IMR-90 (cell line): ENCODE measurements around the gene EDEM3. TPM values are rescaled to one million over a fixed set of nuclear protein-coding genes. Genes with fewer than 3 reads are reported as not detected.

Experiments
- ATAC-seq: fragments of 200-7000 bp; cut with Tn5 transposase; 2 replicates; pipeline ENCODE4 v1.9.1; 2020; ENCODE audit warnings: low read depth, mild to moderate bottlenecking, moderate library complexity
- BruUV-seq: library from RNA; stranded (reverse); fragments of 400-500 nt; replicated peaks from 2 replicates; lab custom pipeline; 2021; lab: Mats Ljungman, UMichigan
- CTCF ChIA-PET: fragments of 300-600 bp; formaldehyde crosslinking; extraction: SDS; loops from one replicate; lab custom pipeline; 2021; ENCODE audit warnings: antibody characterized with exemption; lab: Yijun Ruan, JAX
- POLR2A ChIA-PET: fragments of 300-600 bp; sonication (Branson Sonifier 250); formaldehyde crosslinking; loops from one replicate; lab custom pipeline; 2022; ENCODE audit warnings: antibody characterized with exemption; ENCODE audit not compliant: unreplicated experiment; lab: Charles Lee
- DNase-seq: peaks from one replicate; pipeline ENCODE4 v3.0.0; 2013
- H2AFZ ChIP-seq: replicated peaks from 2 replicates; pipeline ENCODE3; 2013; ENCODE audit warnings: low read length, mild to moderate bottlenecking; ENCODE audit not compliant: poor library complexity
- H2AK5ac ChIP-seq: 2 replicates; pipeline ENCODE4 v1.6.1; 2013; ENCODE audit warnings: low read depth, low read length, inconsistent platforms
- H2AK9ac ChIP-seq: replicated peaks from 2 replicates; pipeline ENCODE3; 2013; ENCODE audit warnings: mild to moderate bottlenecking, low read depth, low read length, moderate library complexity; ENCODE audit not compliant: poor library complexity
- H2BK120ac ChIP-seq: 2 replicates; pipeline ENCODE4 v1.6.1; 2013; ENCODE audit warnings: low read depth, low read length, inconsistent platforms
- H2BK15ac ChIP-seq: 3 replicates; pipeline ENCODE4 v1.6.1; 2013; ENCODE audit warnings: low read depth, low read length, inconsistent platforms
- H2BK20ac ChIP-seq: 2 replicates; pipeline ENCODE4 v1.6.1; 2013; ENCODE audit warnings: low read depth, mild to moderate bottlenecking, inconsistent platforms, low read length, moderate library complexity
- H2BK5ac ChIP-seq: 2 replicates; pipeline ENCODE4 v1.6.1; 2013; ENCODE audit warnings: mild to moderate bottlenecking, low read depth, low read length, inconsistent platforms; ENCODE audit not compliant: poor library complexity, severe bottlenecking
- H3K14ac ChIP-seq: replicated peaks from 2 replicates; pipeline ENCODE4 v1.6.1; 2013; ENCODE audit warnings: low read depth, low read length, inconsistent platforms
- H3K18ac ChIP-seq: 2 replicates; pipeline ENCODE4 v1.6.1; 2013; ENCODE audit warnings: low read depth, low read length, control low read depth
- H3K23ac ChIP-seq: 2 replicates; pipeline ENCODE4 v1.6.1; 2013; ENCODE audit warnings: low read depth, low read length, inconsistent platforms
- H3K27ac ChIP-seq: 2 replicates; pipeline ENCODE4 v1.5.1; 2013; ENCODE audit warnings: mild to moderate bottlenecking, control low read depth, low read length; ENCODE audit not compliant: insufficient read depth
- H3K27me3 ChIP-seq: 2 replicates; pipeline ENCODE4 v1.6.1; 2013; ENCODE audit warnings: low read length; ENCODE audit not compliant: control insufficient read depth, insufficient read depth
- H3K36me3 ChIP-seq: 2 replicates; pipeline ENCODE4 v1.6.1; 2013; ENCODE audit warnings: low read length, mixed read lengths; ENCODE audit not compliant: control insufficient read depth, insufficient read depth
- H3K4ac ChIP-seq: 2 replicates; pipeline ENCODE4 v1.6.1; 2013; ENCODE audit warnings: low read depth, low read length, inconsistent platforms
- H3K4me1 ChIP-seq: 2 replicates; pipeline ENCODE4 v1.6.1; 2013; ENCODE audit warnings: low read length, mixed read lengths; ENCODE audit not compliant: control insufficient read depth, insufficient read depth
- H3K4me2 ChIP-seq: 2 replicates; pipeline ENCODE4 v1.6.1; 2013; ENCODE audit warnings: low read depth, mild to moderate bottlenecking, control low read depth, low read length, moderate library complexity
- H3K4me3 ChIP-seq: 2 replicates; pipeline ENCODE4 v1.5.1; 2013; ENCODE audit warnings: low read depth, mild to moderate bottlenecking, control low read depth, low read length, moderate library complexity; ENCODE audit not compliant: insufficient read depth
- H3K56ac ChIP-seq: 2 replicates; pipeline ENCODE4 v1.6.1; 2013; ENCODE audit warnings: low read length, inconsistent platforms; ENCODE audit not compliant: insufficient read depth; ENCODE audit errors: extremely low read depth
- H3K79me1 ChIP-seq, 2 experiments: 2 replicates each; pipeline ENCODE4 v1.6.1; 2013; ENCODE audit warnings: low read length in 2 of 2, inconsistent platforms in 1 of 2, low read depth in 1 of 2
- H3K9ac ChIP-seq: 2 replicates; pipeline ENCODE4 v1.6.1; 2013; ENCODE audit warnings: low read depth, low read length, control low read depth
- H3K9me1 ChIP-seq: 2 replicates; pipeline ENCODE4 v1.6.1; 2013; ENCODE audit warnings: low read length, inconsistent platforms; ENCODE audit not compliant: insufficient read depth
- H3K9me3 ChIP-seq: 2 replicates; pipeline ENCODE4 v1.6.1; 2013; ENCODE audit warnings: low read length; ENCODE audit not compliant: control insufficient read depth, insufficient read depth
- H4K20me1 ChIP-seq: 2 replicates; pipeline ENCODE4 v1.6.1; 2013; ENCODE audit warnings: low read length, inconsistent platforms; ENCODE audit not compliant: insufficient read depth
- H4K5ac ChIP-seq: 2 replicates; pipeline ENCODE4 v1.6.1; 2013; ENCODE audit warnings: mild to moderate bottlenecking, low read depth, low read length, control low read depth
- H4K8ac ChIP-seq, 2 experiments: 2 replicates each; pipeline ENCODE4 v1.6.1; 2013; ENCODE audit warnings: low read depth in 2 of 2, low read length in 2 of 2, control low read depth in 1 of 2, inconsistent platforms in 1 of 2
- H4K91ac ChIP-seq: 2 replicates; pipeline ENCODE4 v1.6.1; 2013; ENCODE audit warnings: low read depth, low read length, inconsistent platforms; ENCODE audit not compliant: insufficient read depth
- MAFK ChIP-seq: IDR thresholded peaks from 2 replicates; pipeline ENCODE4 v1.6.1; 2012; ENCODE audit warnings: low read depth, low read length, improper control_type of control experiment
- USF2 ChIP-seq: fragments of 150-350 bp; IDR thresholded peaks from 2 replicates; pipeline ENCODE4 v1.6.1; 2017; ENCODE audit warnings: mild to moderate bottlenecking, antibody characterized with exemption, low read length, low read depth
- whole genome bisulfite sequencing, 2 experiments: methylation state at CpG; one replicate each; pipeline versions ENCODE4 v1.1.5 to v1.1.7; 2013; ENCODE audit warnings: missing lambda C conversion rate in 2 of 2; ENCODE audit not compliant: insufficient read length in 1 of 2; ENCODE audit errors: extremely low coverage in 2 of 2; 5-methylcytosine and 5-hydroxymethylcytosine counted together
- dilution Hi-C: fragments of 300-500 bp; cut with HindIII; formaldehyde crosslinking; loops from one replicate; pipeline ENCODE4 v1.14.3; 2018; ENCODE audit warnings: low sequenced_read_pairs; ENCODE audit not compliant: unreplicated experiment
- in situ Hi-C: fragments of 300-500 bp; cut with MboI; formaldehyde crosslinking; loops from 3 replicates; pipeline ENCODE4 v1.14.3; 2019; ENCODE audit warnings: low sequenced_read_pairs, inconsistent platforms, mixed read lengths
- intact Hi-C: fragments of 100-400 bp; cut with micrococcal nuclease; formaldehyde crosslinking; loops from 2 replicates; pipeline ENCODE4 v1.10.0; 2022
- polyA plus RNA-seq, 3 experiments: library from polyadenylated mRNA; depleted of rRNA; stranded (reverse); fragments of >200 nt; gene quantifications; 2 replicates each; pipeline ENCODE4 v1.2.3, GENCODE V29; 2012; ENCODE audit warnings: low replicate concordance in 1 of 3
- total RNA-seq: library from RNA; depleted of rRNA; stranded (reverse); fragments of >200 nt; gene quantifications from 2 replicates; pipeline ENCODE4 v1.2.3, GENCODE V29; 2012

Gene EDEM3
- total and polyA plus RNA-seq, 2 of the 4 experiments (the other 2 are of a cell fraction) = 17.5 to 29.9 TPM

GRCh38 chr1:184708084-184708676 is 46.5 kb downstream of the EDEM3 start:
- WGBS, 2 experiments = 57% methylated on average over 3 of the region's 6 CpGs; no CpG with 5 or more reads in 1 of the 2 experiments
- H2AK9ac ChIP-seq = no peak overlapping the region
- H3K4me1 ChIP-seq = no peaks in the 10 kb centered on the region
- H3K9me3 ChIP-seq = no peaks in the 10 kb centered on the region
- no peaks in the 10 kb centered on the region; the same call in 1 of the 2 replicates for H3K9me1 ChIP-seq
- no peak overlapping the region for H2AK5ac ChIP-seq
- no peaks in the 10 kb centered on the region for H3K27me3 ChIP-seq
- no peak overlapping the region for H2AFZ ChIP-seq
- no peak overlapping the region for H3K18ac ChIP-seq
- no peak overlapping the region for H4K5ac ChIP-seq
- H3K56ac ChIP-seq = no peak overlapping the region
- H2BK15ac ChIP-seq = no peak overlapping the region
- dilution Hi-C loops (no loop called here), intact Hi-C loops (no loop called here), in situ Hi-C loops (loop anchor here (25.0 kb wide), 2 partner anchors 1654 to 1821 kb away; no protein-coding TSS in a partner anchor)
- peaks cover 20% of the 10 kb centered on the region for H3K36me3 ChIP-seq
- no peak overlapping the region for H3K4me2 ChIP-seq
- BruUV-seq = no TSS peak
- H3K27ac ChIP-seq = no peak overlapping the region
- TF ChIP-seq USF2 (no peak), MAFK (peak; percentile 59)
- no peak overlapping the region for H3K14ac ChIP-seq
- no peak overlapping the region for H3K9ac ChIP-seq
- no peak overlapping the region for H3K4me3 ChIP-seq
- POLR2A ChIA-PET = no interaction called here
- no peak overlapping the region for H4K91ac ChIP-seq
- CTCF ChIA-PET = no interaction called here
- no peak for ATAC-seq
- H2BK20ac ChIP-seq = no peak overlapping the region
- no peak overlapping the region for H2BK120ac ChIP-seq
- H2BK5ac ChIP-seq = no peak overlapping the region
- H3K4ac ChIP-seq = no peak overlapping the region
- no peak overlapping the region for H3K23ac ChIP-seq
- no peaks in the 10 kb centered on the region for H4K20me1 ChIP-seq
- peaks cover 0 to 3% of the 10 kb centered on the region in 2 experiments; a peak in 1 of 4 replicates for H3K79me1 ChIP-seq
- H4K8ac ChIP-seq = no peak overlapping the region
- DNase-seq = no peak
